Neural progenitor cell (in vitro differentiated cells): Measurements from ENCODE around the gene IP6K2.

Experiments
- EZH2phosphoT487 ChIP-seq: fragments of 200-600 bp; sonication (generic); IDR thresholded peaks from 2 replicates; pipeline ENCODE4 v1.6.1; 2017; ENCODE audit warnings: antibody characterized with exemption
- TF ChIP-seq, protein P1 (sequence below): fragments of 200-600 bp; sonication (generic); IDR thresholded peaks from 2 replicates; pipeline ENCODE4 v1.5.1; 2017; ENCODE audit warnings: antibody characterized with exemption, mild to moderate bottlenecking

DNA sequence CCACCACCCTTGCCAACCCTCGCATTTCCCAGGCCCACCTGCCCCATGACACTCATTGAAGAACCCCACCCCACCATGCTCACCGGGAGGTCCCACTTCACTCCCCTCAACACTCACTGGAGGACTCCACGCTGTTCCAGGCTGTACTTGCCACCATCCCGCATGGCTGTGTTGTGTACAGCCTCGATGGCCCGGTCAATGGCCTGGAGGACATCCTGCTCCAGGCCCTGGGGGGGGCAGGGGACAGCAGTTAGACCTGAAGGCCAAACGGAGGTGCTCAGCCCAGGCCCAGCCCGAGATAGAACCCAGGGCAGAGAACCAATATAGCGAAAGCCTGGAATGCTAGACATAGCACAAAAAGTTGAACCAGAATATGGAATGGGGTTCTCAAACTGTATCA lies 34.2 kb downstream of the IP6K2 start:
- TF ChIP-seq, protein P1, sequence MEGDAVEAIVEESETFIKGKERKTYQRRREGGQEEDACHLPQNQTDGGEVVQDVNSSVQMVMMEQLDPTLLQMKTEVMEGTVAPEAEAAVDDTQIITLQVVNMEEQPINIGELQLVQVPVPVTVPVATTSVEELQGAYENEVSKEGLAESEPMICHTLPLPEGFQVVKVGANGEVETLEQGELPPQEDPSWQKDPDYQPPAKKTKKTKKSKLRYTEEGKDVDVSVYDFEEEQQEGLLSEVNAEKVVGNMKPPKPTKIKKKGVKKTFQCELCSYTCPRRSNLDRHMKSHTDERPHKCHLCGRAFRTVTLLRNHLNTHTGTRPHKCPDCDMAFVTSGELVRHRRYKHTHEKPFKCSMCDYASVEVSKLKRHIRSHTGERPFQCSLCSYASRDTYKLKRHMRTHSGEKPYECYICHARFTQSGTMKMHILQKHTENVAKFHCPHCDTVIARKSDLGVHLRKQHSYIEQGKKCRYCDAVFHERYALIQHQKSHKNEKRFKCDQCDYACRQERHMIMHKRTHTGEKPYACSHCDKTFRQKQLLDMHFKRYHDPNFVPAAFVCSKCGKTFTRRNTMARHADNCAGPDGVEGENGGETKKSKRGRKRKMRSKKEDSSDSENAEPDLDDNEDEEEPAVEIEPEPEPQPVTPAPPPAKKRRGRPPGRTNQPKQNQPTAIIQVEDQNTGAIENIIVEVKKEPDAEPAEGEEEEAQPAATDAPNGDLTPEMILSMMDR = no peak
- no peak for TF ChIP-seq EZH2phosphoT487
